Measurements from ENCODE around the gene KDM8.

GRCh38 chr16:27232901-27233625 lies 29.7 kb downstream of the KDM8 start:
- TF ChIP-seq RAD21 (IDR thresholded peaks at IDR 0.05; ENCODE audit: low read length) = no peak
- no peak for TF ChIP-seq SMC3 (IDR thresholded peaks at IDR 0.05; ENCODE audit: low read depth, low read length)
- TF ChIP-seq, protein P1, sequence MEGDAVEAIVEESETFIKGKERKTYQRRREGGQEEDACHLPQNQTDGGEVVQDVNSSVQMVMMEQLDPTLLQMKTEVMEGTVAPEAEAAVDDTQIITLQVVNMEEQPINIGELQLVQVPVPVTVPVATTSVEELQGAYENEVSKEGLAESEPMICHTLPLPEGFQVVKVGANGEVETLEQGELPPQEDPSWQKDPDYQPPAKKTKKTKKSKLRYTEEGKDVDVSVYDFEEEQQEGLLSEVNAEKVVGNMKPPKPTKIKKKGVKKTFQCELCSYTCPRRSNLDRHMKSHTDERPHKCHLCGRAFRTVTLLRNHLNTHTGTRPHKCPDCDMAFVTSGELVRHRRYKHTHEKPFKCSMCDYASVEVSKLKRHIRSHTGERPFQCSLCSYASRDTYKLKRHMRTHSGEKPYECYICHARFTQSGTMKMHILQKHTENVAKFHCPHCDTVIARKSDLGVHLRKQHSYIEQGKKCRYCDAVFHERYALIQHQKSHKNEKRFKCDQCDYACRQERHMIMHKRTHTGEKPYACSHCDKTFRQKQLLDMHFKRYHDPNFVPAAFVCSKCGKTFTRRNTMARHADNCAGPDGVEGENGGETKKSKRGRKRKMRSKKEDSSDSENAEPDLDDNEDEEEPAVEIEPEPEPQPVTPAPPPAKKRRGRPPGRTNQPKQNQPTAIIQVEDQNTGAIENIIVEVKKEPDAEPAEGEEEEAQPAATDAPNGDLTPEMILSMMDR (IDR thresholded peaks at IDR 0.05) = no peak
- no peak for TF ChIP-seq TAF1 (IDR thresholded peaks at IDR 0.05; ENCODE audit: borderline replicate concordance, low read depth, low read length)
- no peak for TF ChIP-seq POLR2AphosphoS5 (IDR thresholded peaks at IDR 0.05; ENCODE audit: low read depth, low read length)
- TF ChIP-seq, protein P2, sequence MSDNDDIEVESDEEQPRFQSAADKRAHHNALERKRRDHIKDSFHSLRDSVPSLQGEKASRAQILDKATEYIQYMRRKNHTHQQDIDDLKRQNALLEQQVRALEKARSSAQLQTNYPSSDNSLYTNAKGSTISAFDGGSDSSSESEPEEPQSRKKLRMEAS (IDR thresholded peaks at IDR 0.05; ENCODE audit: low read depth) = no peak
- TF ChIP-seq RXRA (IDR thresholded peaks at IDR 0.05; ENCODE audit: borderline replicate concordance, low read depth) = no peak
- TF ChIP-seq REST (IDR thresholded peaks at IDR 0.05; ENCODE audit: low read depth, low read length) = no peak
